HTR-8/SVneo (cell line): ENCODE results near the gene DISP1.
"Not testable (repeated sequence)": the region's sequence is repeated elsewhere in the genome, so short reads cannot be mapped to it uniquely, and the experiment has no call there.

Source experiments
- DNase-seq: peaks from one replicate; pipeline ENCODE4 v3.0.0; 2011; ENCODE audit warnings: low spot score, mixed read lengths; ENCODE audit not compliant: insufficient read length
- FAIRE-seq: peaks from 2 replicates; lab custom pipeline; 2011; peaks lifted over from hg19 to GRCh38; lab: Jason Lieb, UNC

DISP1 gene

GRCh38 chr1:222845763-222846162 is 30.9 kb downstream of the DISP1 start:
- FAIRE-seq (no peak), DNase-seq (no peak)

- DNase-seq, FAIRE-seq: not testable (repeated sequence)
These were observed 35.7 kb downstream of the DISP1 start for GRCh38 chr1:222850550-222850949.

DNA sequence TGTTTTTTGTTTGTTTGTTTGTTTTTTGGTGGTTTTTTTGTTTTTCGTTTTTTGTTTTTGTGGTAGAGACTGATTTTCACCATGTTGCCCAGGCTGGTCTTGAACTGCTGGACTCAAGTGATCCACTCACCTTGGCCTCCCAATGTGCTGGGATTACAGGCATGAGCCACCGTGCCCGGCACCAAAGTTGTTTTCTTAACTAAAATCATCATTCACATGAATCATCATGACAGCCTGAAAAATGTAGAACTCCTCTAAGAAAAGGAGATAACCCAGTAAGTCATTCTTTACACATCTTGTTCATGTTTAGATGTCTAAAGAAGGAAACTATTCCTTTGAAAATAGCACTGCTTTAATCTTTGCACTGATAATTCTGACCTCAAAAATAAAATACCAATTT is 37.5 kb downstream of the DISP1 start:
- DNase-seq, result no peak
- no peak for FAIRE-seq

GRCh38 chr1:222861062-222861461 is 46.2 kb downstream of the DISP1 start:
- FAIRE-seq, result no peak
- no peak for DNase-seq
